Activated gamma-delta T cell treated with anti-CD3 and anti-CD28 coated beads, Interleukin-2, amount 50 U/mL, for 16 hours (primary cell): ENCODE results near the gene DDX10.

Experiments
- DNase-seq: peaks from one replicate; pipeline ENCODE4 v3.0.0-alpha.2; 2020; ENCODE audit warnings: low read depth

Gene DDX10

GRCh38 chr11:108654994-108655631 is 9.8 kb upstream of the DDX10 start:
- DNase-seq = no peak

GRCh38 chr11:108662700-108663099 is 2.2 kb upstream of the DDX10 start:
- no peak for DNase-seq

- DNase-seq = no peak
These were observed 1.6 kb upstream of the DDX10 start for GRCh38 chr11:108663154-108663877.

GRCh38 chr11:108666373-108666772 is 1.5 kb downstream of the DDX10 start:
- no peak for DNase-seq

- DNase-seq = no peak
These were observed 4.4 kb downstream of the DDX10 start for GRCh38 chr11:108669286-108669685.

GRCh38 chr11:108669711-108670110 is 4.8 kb downstream of the DDX10 start:
- no peak for DNase-seq

GRCh38 chr11:108670451-108670850 is 5.6 kb downstream of the DDX10 start:
- no peak for DNase-seq

GRCh38 chr11:108672113-108672512 is 7.2 kb downstream of the DDX10 start:
- no peak for DNase-seq

GRCh38 chr11:108672786-108673185 is 7.9 kb downstream of the DDX10 start:
- no peak for DNase-seq

GRCh38 chr11:108679045-108679444 is 14.2 kb downstream of the DDX10 start:
- DNase-seq = no peak

GRCh38 chr11:108680271-108680670 is 15.4 kb downstream of the DDX10 start:
- no peak for DNase-seq

GRCh38 chr11:108685419-108686130 is 20.7 kb downstream of the DDX10 start:
- DNase-seq = no peak

GRCh38 chr11:108693852-108694251 is 29.0 kb downstream of the DDX10 start:
- no peak for DNase-seq

GRCh38 chr11:108694846-108695245 is 30.0 kb downstream of the DDX10 start:
- no peak for DNase-seq

GRCh38 chr11:108697872-108698473 is 33.1 kb downstream of the DDX10 start:
- no peak for DNase-seq

GRCh38 chr11:108698844-108699642 is 34.2 kb downstream of the DDX10 start:
- DNase-seq = no peak

- no peak for DNase-seq
These were observed 39.0 kb downstream of the DDX10 start for GRCh38 chr11:108703916-108704315.

GRCh38 chr11:108705061-108705460 is 40.2 kb downstream of the DDX10 start:
- DNase-seq = no peak

- no peak for DNase-seq
These were observed 43.3 kb downstream of the DDX10 start for GRCh38 chr11:108708173-108708572.

- no peak for DNase-seq
These were observed 44.9 kb downstream of the DDX10 start for GRCh38 chr11:108709741-108710140.

GRCh38 chr11:108713076-108713790 is 48.4 kb downstream of the DDX10 start:
- no peak for DNase-seq
